ENCODE data around the gene STK32C.

STK32C gene

DNA sequence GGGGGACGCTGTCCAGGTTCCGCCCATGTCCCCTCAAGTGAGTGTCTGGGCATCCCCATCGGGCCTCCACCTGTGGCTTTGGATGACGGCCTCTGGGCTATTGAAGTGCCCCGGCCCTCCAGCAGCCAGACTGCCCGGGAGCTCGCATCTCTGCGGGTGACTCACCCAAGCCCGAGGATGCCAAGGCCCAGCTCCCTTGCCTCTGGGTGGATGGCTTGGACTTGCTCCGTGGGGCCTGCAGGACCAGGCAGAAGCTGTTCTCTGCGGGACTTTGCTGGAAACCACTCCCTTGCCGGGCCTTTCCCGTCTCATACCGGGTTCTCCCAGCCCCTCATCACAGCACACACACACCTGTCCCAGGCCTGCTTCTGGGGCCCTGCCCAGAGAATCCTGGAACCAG lies 98.6 kb downstream of the STK32C start:
- DNase-seq (ENCODE audit: low spot score in 2 of 2) (no peak), ATAC-seq (ENCODE audit: low read depth) (no peak)
- Mint-ChIP-seq H3K4me3 (no peak overlapping the region), H3K27ac (no peak overlapping the region), H3K36me3 (peaks cover 12% of the 10 kb centered on the region), H3K9me3 (peaks cover 5% of the 10 kb centered on the region), H3K27me3 (no peaks in the 10 kb centered on the region), H3K4me1 (peaks cover 3% of the 10 kb centered on the region)

DNA sequence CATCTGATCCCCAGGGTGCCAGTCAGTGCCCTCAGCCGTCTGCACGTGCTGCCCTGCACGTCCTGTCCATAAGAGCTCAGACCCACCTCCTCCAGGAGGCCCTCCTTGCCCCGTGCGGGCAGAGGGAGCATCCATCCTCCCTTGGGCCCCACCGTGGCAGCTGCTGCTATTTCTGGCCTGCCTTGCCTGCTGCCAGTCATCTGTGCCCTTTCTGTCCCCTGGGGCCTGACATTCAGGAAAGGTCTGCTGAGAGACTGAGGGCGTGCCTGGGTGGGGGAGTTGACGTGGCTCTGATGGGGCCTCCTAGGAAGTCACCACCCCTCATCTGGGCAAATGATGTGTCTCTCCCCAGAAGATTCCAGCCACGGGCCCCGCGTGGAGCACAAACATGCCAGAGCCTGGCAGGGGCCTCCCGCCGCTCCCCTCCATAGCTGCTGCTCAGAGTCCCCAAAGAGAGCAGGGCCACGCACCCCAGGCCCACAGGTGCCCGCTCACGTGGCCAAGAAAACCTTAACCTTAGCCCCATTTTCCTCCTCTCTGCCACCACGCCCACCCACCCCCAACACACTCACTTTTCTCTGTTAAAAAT lies 99.2 kb downstream of the STK32C start:
- DNase-seq (ENCODE audit: low spot score in 2 of 2): no peak
- Mint-ChIP-seq H3K27me3 (no peaks in the 10 kb centered on the region), H3K27ac (no peak overlapping the region), H3K9me3 (peaks cover 1% of the 10 kb centered on the region), H3K4me1 (peaks cover 3% of the 10 kb centered on the region), H3K36me3 (peaks cover 9% of the 10 kb centered on the region), H3K4me3 (no peak overlapping the region)
- no peak for ATAC-seq (ENCODE audit: low read depth)

- ATAC-seq (ENCODE audit: low read depth) (no peak), DNase-seq (ENCODE audit: low spot score in 2 of 2) (no peak)
- Mint-ChIP-seq H3K4me3 (no peak overlapping the region), H3K27ac (no peak overlapping the region), H3K27me3 (no peaks in the 10 kb centered on the region), H3K4me1 (peaks cover 3% of the 10 kb centered on the region), H3K36me3 (peaks cover 7% of the 10 kb centered on the region), H3K9me3 (no peaks in the 10 kb centered on the region)
These were observed 100.0 kb downstream of the STK32C start for GRCh38 chr10:132207536-132208461.

DNA sequence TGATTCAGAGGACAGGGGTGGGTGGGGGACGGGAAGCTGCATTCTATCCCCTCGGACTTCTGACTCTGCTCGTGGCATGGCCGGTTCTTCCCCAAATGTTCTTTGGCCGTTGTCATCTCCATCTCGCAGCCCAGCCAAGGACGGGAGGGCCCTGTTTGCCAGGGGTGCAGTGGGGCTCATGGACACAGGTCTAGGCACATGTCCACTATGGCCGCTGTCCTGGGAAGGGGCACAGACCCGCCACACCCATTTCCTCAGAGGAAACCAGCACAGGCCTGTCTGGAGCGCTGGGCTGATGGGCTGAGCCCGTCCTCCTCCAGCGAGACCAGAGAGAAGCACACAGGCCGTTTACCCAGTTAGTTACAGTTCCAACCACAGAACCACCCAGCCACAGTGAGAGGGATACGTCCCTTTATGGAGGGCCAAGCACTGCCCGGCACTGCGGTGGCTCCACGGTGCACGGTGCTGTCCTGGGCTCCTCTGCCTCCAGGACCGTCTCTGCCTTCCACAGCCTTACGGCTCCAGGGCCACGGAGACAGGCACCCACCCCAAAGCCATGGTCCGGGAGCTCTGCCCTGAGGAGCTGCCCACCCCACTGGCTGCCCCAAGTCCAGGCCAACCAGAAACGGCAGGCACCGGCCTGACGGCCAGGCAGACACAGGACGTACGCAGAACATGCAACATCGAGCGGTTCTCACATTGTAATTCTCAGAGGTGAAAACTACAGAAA lies 100.8 kb downstream of the STK32C start:
- Mint-ChIP-seq H3K36me3 (peaks cover under 1% of the 10 kb centered on the region), H3K27ac (no peak overlapping the region), H3K4me3 (no peak overlapping the region), H3K9me3 (no peaks in the 10 kb centered on the region), H3K4me1 (peaks cover 3% of the 10 kb centered on the region), H3K27me3 (no peaks in the 10 kb centered on the region)
- ATAC-seq (ENCODE audit: low read depth): no peak
- DNase-seq (ENCODE audit: low spot score in 2 of 2): no peak

DNA sequence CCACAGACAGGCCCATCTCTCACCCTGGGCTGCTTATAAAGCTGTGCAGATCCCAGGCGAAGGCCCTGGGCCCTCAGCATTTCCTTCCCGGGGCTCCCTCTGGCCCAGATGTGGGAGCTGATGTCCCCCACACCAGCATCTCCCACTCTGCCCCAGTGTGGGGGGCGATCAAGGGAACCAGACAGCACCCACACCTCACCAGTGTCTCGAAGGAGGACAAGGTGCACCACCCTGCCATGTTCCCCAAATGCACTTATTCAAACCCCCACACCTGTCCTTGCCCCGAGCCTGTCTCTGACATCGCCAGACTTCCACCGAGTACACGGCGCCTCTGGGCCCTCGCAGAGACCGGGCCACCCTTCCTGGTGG lies 101.4 kb downstream of the STK32C start:
- DNase-seq (ENCODE audit: low spot score in 2 of 2): no peak
- H3K27me3 Mint-ChIP-seq: no peaks in the 10 kb centered on the region
- H3K4me1 Mint-ChIP-seq: peaks cover 3% of the 10 kb centered on the region
- no peak overlapping the region for H3K4me3 Mint-ChIP-seq
- ATAC-seq (ENCODE audit: low read depth): no peak
- no peaks in the 10 kb centered on the region for H3K36me3 Mint-ChIP-seq
- H3K27ac Mint-ChIP-seq: no peak overlapping the region
- H3K9me3 Mint-ChIP-seq: no peaks in the 10 kb centered on the region

DNA sequence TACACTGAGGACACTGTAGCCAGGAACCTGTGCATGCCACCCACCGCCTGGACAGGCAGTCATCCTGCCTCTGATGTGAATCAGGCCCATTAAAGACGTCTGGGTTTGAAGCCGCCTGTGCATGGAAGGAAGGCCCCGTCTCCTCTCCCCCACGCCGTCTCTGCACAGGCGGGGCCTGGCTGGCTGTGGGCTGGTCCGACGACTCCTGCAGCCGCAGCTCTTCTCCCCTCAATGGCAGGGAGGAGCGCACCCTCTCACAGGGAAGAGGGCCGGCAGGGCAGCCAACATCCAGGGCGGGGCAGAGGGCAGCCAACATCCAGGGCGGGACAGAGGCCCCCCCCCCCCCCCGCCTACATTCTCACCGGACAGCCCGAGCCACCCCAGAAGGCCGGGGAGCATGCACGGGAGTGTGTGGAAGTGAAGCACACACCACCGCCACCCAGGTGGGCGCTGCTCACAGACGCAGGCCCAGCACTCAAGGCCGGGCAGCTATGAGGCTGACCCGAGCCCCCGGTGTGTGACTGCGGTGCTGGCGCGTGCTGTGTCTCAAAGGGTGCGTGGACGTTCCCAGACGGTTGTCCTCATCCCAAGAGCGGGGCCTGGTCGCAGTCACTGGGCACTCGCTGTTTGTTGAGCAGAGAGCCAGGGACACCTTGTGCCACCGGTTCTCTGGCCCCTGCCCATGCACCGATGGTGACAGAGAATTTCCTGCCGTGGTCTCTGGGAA lies 101.9 kb downstream of the STK32C start:
- DNase-seq (ENCODE audit: low spot score in 2 of 2): no peak
- no peak overlapping the region for H3K27ac Mint-ChIP-seq
- H3K4me1 Mint-ChIP-seq: peaks cover 3% of the 10 kb centered on the region
- no peaks in the 10 kb centered on the region for H3K36me3 Mint-ChIP-seq
- ATAC-seq (ENCODE audit: low read depth): no peak
- H3K27me3 Mint-ChIP-seq: no peaks in the 10 kb centered on the region
- H3K4me3 Mint-ChIP-seq: no peak overlapping the region
- no peaks in the 10 kb centered on the region for H3K9me3 Mint-ChIP-seq

DNA sequence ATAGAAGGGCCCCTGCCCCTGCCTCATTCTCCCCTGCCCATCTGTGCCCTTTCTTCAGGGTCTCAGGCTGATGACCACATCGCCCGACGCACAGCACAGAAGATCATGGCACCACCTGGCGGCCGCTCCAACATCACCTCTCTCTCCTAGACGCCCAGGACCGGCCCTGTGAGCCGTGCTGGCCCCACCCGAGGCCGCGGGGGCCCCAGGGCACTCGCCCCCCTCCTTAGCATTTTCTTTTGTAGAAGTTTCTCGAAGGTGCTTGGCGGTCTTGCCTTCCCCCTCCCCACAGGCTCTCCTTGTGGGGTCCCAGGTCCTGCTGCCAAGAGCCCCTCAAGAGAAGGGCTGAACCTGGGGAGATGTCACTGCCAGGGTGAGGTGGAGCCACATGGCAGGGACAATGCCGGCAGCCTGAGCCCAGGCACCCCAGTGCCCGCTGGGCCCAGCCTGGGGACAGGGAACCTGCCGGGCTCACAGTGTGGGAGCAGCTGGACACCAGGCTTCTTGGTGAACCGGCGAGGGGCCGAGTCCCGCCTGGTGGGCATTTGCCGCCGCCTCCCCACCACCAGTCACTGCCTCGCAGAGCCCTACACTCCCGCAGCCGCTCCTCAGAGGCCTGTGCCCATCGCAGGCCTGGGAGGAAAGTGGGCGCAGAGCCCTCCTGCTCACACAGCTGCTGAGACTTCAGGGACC lies 102.8 kb downstream of the STK32C start:
- DNase-seq (ENCODE audit: low spot score in 2 of 2): no peak
- Mint-ChIP-seq H3K36me3 (no peaks in the 10 kb centered on the region), H3K4me1 (peaks cover 3% of the 10 kb centered on the region), H3K9me3 (no peaks in the 10 kb centered on the region), H3K27ac (no peak overlapping the region), H3K4me3 (no peak overlapping the region), H3K27me3 (no peaks in the 10 kb centered on the region)
- ATAC-seq (ENCODE audit: low read depth): no peak

DNA sequence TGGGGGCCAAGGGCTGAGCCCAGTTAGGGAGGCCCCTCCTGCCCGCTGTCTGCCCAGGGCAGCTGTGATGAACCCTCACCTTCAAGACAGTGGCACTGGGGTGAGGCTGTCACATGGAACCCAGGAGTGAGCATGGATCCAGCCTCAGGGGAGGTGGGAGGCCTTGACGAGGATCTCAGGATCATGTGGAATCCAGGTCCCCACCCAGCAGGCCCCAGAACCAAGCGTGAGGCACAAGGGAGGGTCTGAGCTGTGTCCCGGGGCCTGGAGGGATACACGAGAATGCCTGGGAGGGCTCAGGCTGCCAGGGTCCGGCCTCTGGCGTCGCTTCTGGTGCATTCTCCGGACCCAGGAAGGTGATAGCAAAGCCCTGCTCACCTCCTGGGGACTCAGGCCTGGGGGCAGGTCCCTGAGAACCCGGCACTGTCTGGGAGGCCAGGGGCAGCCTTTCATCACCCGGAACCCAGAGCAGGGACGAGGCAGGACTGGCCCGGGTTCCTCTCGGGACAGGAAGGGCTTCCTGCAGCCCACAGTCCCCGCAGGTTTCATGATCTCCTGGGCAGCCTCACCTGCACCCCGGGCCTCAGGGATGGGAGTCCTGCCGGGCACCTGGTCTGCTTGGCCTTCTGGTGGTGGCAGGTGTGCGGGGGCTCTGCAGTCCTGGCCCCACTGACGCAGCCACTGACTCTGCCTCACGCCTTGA lies 103.5 kb downstream of the STK32C start:
- no peak for DNase-seq (ENCODE audit: low spot score in 2 of 2)
- Mint-ChIP-seq H3K9me3 (no peaks in the 10 kb centered on the region), H3K27ac (no peak overlapping the region), H3K36me3 (no peaks in the 10 kb centered on the region), H3K4me3 (no peak overlapping the region), H3K4me1 (peaks cover 3% of the 10 kb centered on the region), H3K27me3 (no peaks in the 10 kb centered on the region)
- no peak for ATAC-seq (ENCODE audit: low read depth)

DNA sequence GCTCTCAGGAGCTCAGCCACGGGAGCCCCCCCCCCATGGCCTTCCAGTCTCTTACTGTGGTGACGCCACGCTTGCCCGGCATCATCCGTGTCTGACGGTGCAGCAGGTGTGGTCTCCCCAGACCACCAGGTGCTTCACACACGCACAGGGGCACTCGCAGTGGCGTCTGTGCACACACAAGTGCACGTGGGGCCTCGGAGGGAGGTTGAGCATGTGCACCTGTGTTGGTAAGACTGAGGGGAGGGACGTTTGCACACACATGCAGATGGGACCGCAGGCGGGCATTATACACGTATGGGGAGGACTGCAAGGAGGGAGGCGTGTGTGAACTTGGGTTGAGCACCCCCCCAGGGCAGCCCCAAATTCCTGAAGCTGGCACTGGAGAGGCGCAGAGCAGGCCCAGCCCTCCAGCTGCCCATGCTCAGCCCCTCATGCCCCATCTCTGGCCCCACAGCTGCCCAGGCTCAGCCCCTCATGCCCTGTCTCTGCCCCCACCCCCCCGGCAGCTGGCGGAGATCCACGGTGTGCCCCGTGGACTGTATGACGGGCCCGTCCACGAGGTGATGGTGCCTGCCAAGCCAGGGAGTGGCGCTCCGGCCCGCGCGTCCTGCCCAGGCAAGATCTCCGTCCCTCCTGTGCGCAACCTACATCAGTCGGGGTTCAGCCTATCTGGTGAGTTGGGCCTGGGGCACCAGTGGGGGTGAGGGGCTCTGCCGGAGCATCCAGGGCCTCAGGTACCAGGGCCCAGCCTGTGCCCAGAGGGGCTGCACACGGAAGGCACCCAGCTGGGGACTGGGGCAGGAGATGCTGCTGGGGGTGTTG lies 104.3 kb downstream of the STK32C start:
- Mint-ChIP-seq H3K27me3 (no peaks in the 10 kb centered on the region), H3K36me3 (no peaks in the 10 kb centered on the region), H3K4me1 (peaks cover 2% of the 10 kb centered on the region), H3K9me3 (no peaks in the 10 kb centered on the region), H3K27ac (no peak overlapping the region), H3K4me3 (no peak overlapping the region)
- DNase-seq (ENCODE audit: low spot score in 2 of 2) (no peak), ATAC-seq (ENCODE audit: low read depth) (no peak)

DNA sequence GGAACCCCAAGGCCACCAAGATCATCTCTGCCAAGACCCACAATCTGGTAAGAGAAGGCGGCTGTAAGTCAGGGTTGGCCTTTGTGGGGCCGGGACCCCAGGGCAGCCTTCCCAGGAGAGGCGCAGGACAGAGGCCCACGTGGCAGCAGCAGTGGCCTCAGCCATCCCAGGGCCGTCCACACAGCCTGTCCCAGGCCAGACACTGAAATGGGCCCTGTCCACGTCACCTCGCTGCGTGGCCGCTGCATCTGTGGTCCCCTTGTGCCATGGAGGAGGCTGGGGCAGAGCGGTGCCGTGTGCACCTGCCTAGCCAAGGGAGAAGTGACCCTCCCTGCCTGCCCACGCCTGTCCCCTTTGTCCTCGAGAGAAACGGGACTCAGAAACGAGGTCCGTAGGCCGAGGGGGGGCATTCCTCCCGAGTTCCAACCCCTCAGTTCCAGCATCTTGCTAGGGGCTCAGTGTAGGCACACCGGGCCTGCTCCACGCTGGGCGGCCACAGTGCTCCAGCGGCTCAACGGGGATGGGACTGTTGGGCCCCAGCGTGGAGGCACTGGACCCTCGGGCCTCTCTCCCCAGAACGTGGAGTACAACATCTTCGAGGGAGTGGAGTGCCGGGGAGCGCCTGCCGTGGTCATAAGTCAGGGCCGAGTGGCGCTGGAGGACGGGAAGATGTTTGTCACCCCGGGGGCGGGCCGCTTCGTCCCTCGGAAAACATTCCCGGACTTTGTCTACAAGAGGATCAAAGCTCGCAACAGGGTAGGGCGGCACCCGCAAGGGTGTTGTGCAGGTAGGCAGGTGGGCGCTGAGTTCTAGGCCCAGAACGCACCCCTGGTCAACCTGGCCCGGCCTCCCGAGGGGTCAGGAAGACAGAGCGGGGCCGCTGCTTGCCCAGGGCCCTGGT lies 105.4 kb downstream of the STK32C start:
- Mint-ChIP-seq H3K27ac (no peak overlapping the region), H3K4me1 (no peaks in the 10 kb centered on the region), H3K9me3 (no peaks in the 10 kb centered on the region), H3K27me3 (no peaks in the 10 kb centered on the region), H3K36me3 (no peaks in the 10 kb centered on the region), H3K4me3 (no peak overlapping the region)
- no peak for ATAC-seq (ENCODE audit: low read depth)
- no peak for DNase-seq (ENCODE audit: low spot score in 2 of 2)

- DNase-seq (ENCODE audit: low spot score in 2 of 2) (no peak), ATAC-seq (ENCODE audit: low read depth) (no peak)
- H3K27ac Mint-ChIP-seq: no peak overlapping the region
- no peaks in the 10 kb centered on the region for H3K27me3 Mint-ChIP-seq
- no peaks in the 10 kb centered on the region for H3K36me3 Mint-ChIP-seq
- no peaks in the 10 kb centered on the region for H3K9me3 Mint-ChIP-seq
- no peak overlapping the region for H3K4me3 Mint-ChIP-seq
- H3K4me1 Mint-ChIP-seq: no peaks in the 10 kb centered on the region
These were observed 106.4 kb downstream of the STK32C start for GRCh38 chr10:132201111-132201969.

All from memory B cell (primary cell).